K562 (cell line): ENCODE results near the gene BANF2. TPM values are rescaled to one million over a fixed set of nuclear protein-coding genes. Genes with fewer than 3 reads are reported as not detected.

Experiments
- ATAC-seq: fragments of 200-7000 bp; cut with Tn5 transposase; 3 replicates; pipeline ENCODE4 v1.9.1; 2020; ENCODE audit warnings: moderate library complexity
- BruUV-seq: library from RNA; stranded (reverse); fragments of 400-500 nt; replicated peaks from 2 replicates; lab custom pipeline; 2021; lab: Mats Ljungman, UMichigan
- CTCF ChIA-PET: fragments of 300-600 bp; formaldehyde crosslinking; extraction: SDS; loops from one replicate; lab custom pipeline; 2021; ENCODE audit warnings: low intra/inter-chr PET ratio; lab: Yijun Ruan, JAX
- POLR2A ChIA-PET: fragments of 300-600, 350-650 bp; sonication (Branson Sonifier 250); formaldehyde crosslinking; extraction: SDS; loops from one replicate; lab custom pipeline; 2021; ENCODE audit warnings: antibody characterized with exemption, inconsistent platforms; lab: Yijun Ruan, JAX
- DNase-seq, 4 experiments: peaks; one replicate each; pipeline versions ENCODE4 v3.0.0 to v3.0.0-alpha.2; 2011 to 2018; ENCODE audit warnings: low spot score in 3 of 4, mixed read lengths in 3 of 4; ENCODE audit errors: extremely low read depth in 1 of 4
- FAIRE-seq: peaks from 2 replicates; lab custom pipeline; 2011; peaks lifted over from hg19 to GRCh38; lab: Jason Lieb, UNC
- H2AFZ ChIP-seq: 2 replicates; pipeline ENCODE4 v1.6.0; 2011; ENCODE audit warnings: low read depth, low read length, control low read depth, inconsistent platforms
- H3K27ac ChIP-seq: fragments of 200-600 bp; 3 replicates; pipeline ENCODE4 v1.8.0; 2011; ENCODE audit warnings: low read depth, mild to moderate bottlenecking, control low read depth, inconsistent platforms, low read length, moderate library complexity, mixed read lengths; ENCODE audit errors: extremely low read depth
- H3K27me3 ChIP-seq, 2 experiments: fragments of 300-600 bp in 1 of 2; 2 replicates in 1 of 2; 3 replicates in 1 of 2; pipeline versions ENCODE4 v1.6.0 to v1.8.0; 2011; ENCODE audit warnings: inconsistent platforms in 2 of 2, low read length in 2 of 2, mild to moderate bottlenecking in 1 of 2, mixed read lengths in 1 of 2, moderate library complexity in 1 of 2; ENCODE audit not compliant: control insufficient read depth in 2 of 2, insufficient read depth in 2 of 2
- H3K36me3 ChIP-seq: fragments of 300-600 bp; 3 replicates; pipeline ENCODE4 v1.8.0; 2011; ENCODE audit warnings: mild to moderate bottlenecking, low read length, inconsistent platforms; ENCODE audit not compliant: control insufficient read depth, insufficient read depth
- H3K4me1 ChIP-seq, 2 experiments: fragments of 200-600 bp in 1 of 2; replicated peaks in 1 of 2; 2 replicates in 1 of 2; 3 replicates in 1 of 2; pipeline versions ENCODE4 v1.5.1 to v1.8.0; 2011; ENCODE audit warnings: inconsistent platforms in 2 of 2, low read length in 2 of 2, mild to moderate bottlenecking in 1 of 2, mixed read lengths in 1 of 2, moderate library complexity in 1 of 2; ENCODE audit not compliant: control insufficient read depth in 2 of 2, insufficient read depth in 2 of 2
- H3K4me2 ChIP-seq: 2 replicates; pipeline ENCODE4 v1.6.1; 2011; ENCODE audit warnings: low read length, control low read depth, inconsistent platforms, mixed read lengths; ENCODE audit not compliant: insufficient read depth
- H3K4me3 ChIP-seq: fragments of 200-600 bp; sonication (generic), shearing (Covaris generic); 2 replicates; pipeline ENCODE4 v1.5.1; 2016; ENCODE audit warnings: control low read depth, inconsistent platforms
- H3K79me2 ChIP-seq: fragments of 200-600 bp; 3 replicates; pipeline ENCODE4 v1.8.0; 2011; ENCODE audit warnings: low read length, inconsistent platforms; ENCODE audit not compliant: control insufficient read depth, insufficient read depth
- H3K9ac ChIP-seq, 2 experiments: 2 replicates each; pipeline versions ENCODE4 v1.6.0 to v1.6.1; 2011; ENCODE audit warnings: low read depth in 2 of 2, low read length in 2 of 2, control low read depth in 1 of 2, inconsistent platforms in 1 of 2, mild to moderate bottlenecking in 1 of 2, mixed read lengths in 1 of 2; ENCODE audit not compliant: insufficient read depth in 1 of 2
- H3K9me1 ChIP-seq: one replicate; pipeline ENCODE4 v1.6.0; 2011; ENCODE audit warnings: inconsistent platforms, mild to moderate bottlenecking, low read length, moderate library complexity; ENCODE audit not compliant: control insufficient read depth, insufficient read depth
- H3K9me3 ChIP-seq: replicated peaks from 2 replicates; pipeline ENCODE4 v1.5.1; 2011; ENCODE audit warnings: low read depth, low read length, inconsistent platforms; ENCODE audit not compliant: control insufficient read depth, insufficient read depth
- H4K20me1 ChIP-seq: replicated peaks from 2 replicates; pipeline ENCODE4 v1.6.1; 2011; ENCODE audit warnings: low read length, inconsistent platforms, mixed read lengths; ENCODE audit not compliant: control insufficient read depth, insufficient read depth
- ARID1B ChIP-seq: fragments of 450-650 bp; IDR thresholded peaks from 2 replicates; pipeline ENCODE4 v1.6.1; 2016; ENCODE audit warnings: antibody characterized with exemption, mild to moderate bottlenecking, inconsistent platforms
- BRD4 ChIP-seq: fragments of 200-600 bp; sonication (generic); IDR thresholded peaks from 2 replicates; pipeline ENCODE4 v1.6.1; 2017; ENCODE audit warnings: inconsistent platforms
- CBX8 ChIP-seq: fragments of 200-600 bp; sonication (generic); IDR thresholded peaks from 2 replicates; pipeline ENCODE4 v1.6.1; 2012; ENCODE audit warnings: borderline replicate concordance, mixed run types, low read depth, mild to moderate bottlenecking, moderate library complexity, mixed read lengths, low read length, control low read depth, inconsistent platforms; ENCODE audit not compliant: poor library complexity, severe bottlenecking; ENCODE audit errors: extremely low read depth
- CC2D1A ChIP-seq: fragments of 450-650 bp; IDR thresholded peaks from 2 replicates; pipeline ENCODE4 v1.6.1; 2017; ENCODE audit warnings: mild to moderate bottlenecking
- CREBBP ChIP-seq: IDR thresholded peaks from one replicate; pipeline ENCODE4 v1.6.1; 2012; ENCODE audit warnings: low read depth, mild to moderate bottlenecking, control low read depth, inconsistent platforms, low read length
- CTCF ChIP-seq, 3 experiments: IDR thresholded peaks in 2 of 3; conservative IDR thresholded peaks in 1 of 3; 2 replicates each; pipeline ENCODE4 v1.5.1; 2011 to 2012; ENCODE audit warnings: low read length in 3 of 3, mild to moderate bottlenecking in 3 of 3, control low read depth in 2 of 3, improper control_type of control experiment in 1 of 3, inconsistent platforms in 1 of 3, low read depth in 1 of 3, mixed read lengths in 1 of 3, moderate library complexity in 1 of 3; ENCODE audit not compliant: insufficient read depth in 2 of 3
- KHSRP ChIP-seq: fragments of 450-650 bp; IDR thresholded peaks from 2 replicates; pipeline ENCODE4 v1.6.1; 2017
- MCM2 ChIP-seq: fragments of 450-650 bp; IDR thresholded peaks from 2 replicates; pipeline ENCODE4 v1.6.1; 2017; ENCODE audit warnings: low read depth, mild to moderate bottlenecking
- POLR2B ChIP-seq: fragments of 450-650 bp; IDR thresholded peaks from 2 replicates; pipeline ENCODE4 v1.6.1; 2018; ENCODE audit warnings: low read depth; ENCODE audit not compliant: partially characterized antibody
- POU5F1 ChIP-seq: fragments of 150-350 bp; IDR thresholded peaks from 2 replicates; pipeline ENCODE4 v1.6.1; 2014; ENCODE audit warnings: borderline replicate concordance, low read length, low read depth, mild to moderate bottlenecking; ENCODE audit not compliant: partially characterized antibody
- SIN3B ChIP-seq: fragments of 450-650 bp; IDR thresholded peaks from 2 replicates; pipeline ENCODE4 v1.6.1; 2017; ENCODE audit warnings: low read depth, mild to moderate bottlenecking, moderate library complexity
- STAT5A ChIP-seq: IDR thresholded peaks from 2 replicates; pipeline ENCODE4 v1.6.1; 2012; ENCODE audit warnings: low read length, inconsistent platforms, borderline replicate concordance
- XRCC5 ChIP-seq: fragments of 200-400 bp; formaldehyde crosslinking; IDR thresholded peaks from 2 replicates; pipeline ENCODE4 v1.6.1; 2017; ENCODE audit warnings: low read depth, mild to moderate bottlenecking, low read length
- ZC3H4 ChIP-seq: sonication (generic); formaldehyde crosslinking; IDR thresholded peaks from 2 replicates; pipeline ENCODE4 v1.9.0; 2021; ENCODE audit warnings: missing genetic modification reagents, borderline replicate concordance
- ZNF311 ChIP-seq: fragments of 250-450 bp; sonication (Bioruptor Pico); IDR thresholded peaks from 2 replicates; pipeline ENCODE4 v1.4.0; 2020; ENCODE audit warnings: mild to moderate bottlenecking, moderate library complexity
- WGBS: fragments of 100-300 bp; shearing (Covaris generic); methylation state at CpG from one replicate; pipeline ENCODE4 v1.1.6; 2016; ENCODE audit warnings: low coverage, mixed read lengths; ENCODE audit not compliant: insufficient coverage; ENCODE audit errors: missing lambda C conversion rate; 5-methylcytosine and 5-hydroxymethylcytosine counted together
- in situ Hi-C: fragments of 300-500 bp; cut with MboI; formaldehyde crosslinking; loops from 4 replicates; pipeline ENCODE4 v1.15.0; 2018; ENCODE audit warnings: inconsistent platforms, mixed read lengths
- intact Hi-C: fragments of 100-400 bp; cut with micrococcal nuclease; formaldehyde crosslinking; loops from 2 replicates; pipeline ENCODE4 v1.14.2; 2022
- polyA plus RNA-seq, 8 experiments: library from polyadenylated mRNA; depleted of rRNA in 4 of 8; stranded (reverse) in 5 of 8; unstranded in 3 of 8; fragments of >200 nt; fragmentation: Nextera tagmentation in 2 of 8; fragmentation: Illumina TruSeq in 1 of 8; extraction: Ambion mirVana in 2 of 8; extraction: Trizol in 1 of 8; gene quantifications; 2 replicates each; pipeline versions ENCODE4 v1.2.1 to v1.2.3, GENCODE V29; 2011 to 2014; ENCODE audit warnings: inconsistent platforms in 1 of 8, missing spikeins in 1 of 8
- total RNA-seq, 7 experiments: library from RNA; depleted of rRNA in 6 of 7; stranded (reverse); fragments of >200 nt in 6 of 7; fragmentation: Illumina TruSeq in 2 of 7; extraction: Trizol in 2 of 7; gene quantifications; 2 replicates each; pipeline versions ENCODE4 v1.2.1 to v1.2.3, GENCODE V29; 2011 to 2021; ENCODE audit warnings: low replicate concordance in 1 of 7
- TF ChIP-seq, protein P1 (sequence below): sonication (generic); formaldehyde crosslinking; IDR thresholded peaks from 2 replicates; pipeline ENCODE4 v1.8.1; 2023; ENCODE audit warnings: mild to moderate bottlenecking, missing genetic modification reagents
- TF ChIP-seq, protein P2 (sequence below): fragments of 250-450 bp; sonication (Bioruptor Pico); IDR thresholded peaks from 2 replicates; pipeline ENCODE4 v1.8.0; 2021; ENCODE audit warnings: moderate library complexity, mild to moderate bottlenecking, inconsistent platforms

BANF2 gene
- total and polyA plus RNA-seq, 9 of the 15 experiments (the other 6 are each of a cell fraction or from before 2014, with no cell fraction given) = not detected

DNA sequence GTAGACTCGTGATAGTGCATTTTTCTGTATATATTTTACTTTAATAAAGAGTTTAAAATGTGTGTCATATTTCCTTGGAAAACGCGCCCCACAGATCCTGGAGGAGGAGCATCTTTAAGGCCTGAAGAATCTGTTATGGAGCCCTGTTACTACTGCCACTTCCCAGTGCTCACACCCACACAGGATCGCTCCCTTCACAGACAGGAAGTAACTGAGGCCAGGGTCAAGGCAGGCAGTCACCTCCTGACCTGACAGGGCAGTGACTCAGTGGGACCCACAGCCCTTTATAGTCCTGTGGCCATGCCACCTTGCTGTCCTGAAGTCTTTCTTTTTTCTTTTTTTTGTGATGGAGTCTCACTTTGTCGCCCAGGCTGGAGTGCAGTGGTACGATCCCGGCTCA, 26.7 kb upstream of the BANF2 start:
- TF ChIP-seq CTCF (IDR thresholded peaks at IDR 0.05 in 2 of 3, conservative IDR thresholded peaks at IDR 0.05 in 1 of 3; ENCODE audit: insufficient read depth in 2 of 3, low read depth in 1 of 3, low read length in 3 of 3) (no peak), ZC3H4 (CRISPR knock-in tag) (no peak), BRD4 (no peak), POU5F1 (no peak), KHSRP (no peak), SIN3B (no peak), POLR2B (no peak), XRCC5 (no peak), CREBBP (no peak), MCM2 (no peak), CC2D1A (no peak), ZNF311 (CRISPR knock-in tag) (no peak), STAT5A (no peak), ARID1B (no peak), CBX8 (no peak)
- TF ChIP-seq, protein P1, sequence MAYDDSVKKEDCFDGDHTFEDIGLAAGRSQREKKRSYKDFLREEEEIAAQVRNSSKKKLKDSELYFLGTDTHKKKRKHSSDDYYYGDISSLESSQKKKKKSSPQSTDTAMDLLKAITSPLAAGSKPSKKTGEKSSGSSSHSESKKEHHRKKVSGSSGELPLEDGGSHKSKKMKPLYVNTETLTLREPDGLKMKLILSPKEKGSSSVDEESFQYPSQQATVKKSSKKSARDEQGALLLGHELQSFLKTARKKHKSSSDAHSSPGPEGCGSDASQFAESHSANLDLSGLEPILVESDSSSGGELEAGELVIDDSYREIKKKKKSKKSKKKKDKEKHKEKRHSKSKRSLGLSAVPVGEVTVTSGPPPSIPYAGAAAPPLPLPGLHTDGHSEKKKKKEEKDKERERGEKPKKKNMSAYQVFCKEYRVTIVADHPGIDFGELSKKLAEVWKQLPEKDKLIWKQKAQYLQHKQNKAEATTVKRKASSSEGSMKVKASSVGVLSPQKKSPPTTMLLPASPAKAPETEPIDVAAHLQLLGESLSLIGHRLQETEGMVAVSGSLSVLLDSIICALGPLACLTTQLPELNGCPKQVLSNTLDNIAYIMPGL (CRISPR knock-in tag) = no peak
- TF ChIP-seq, protein P2, sequence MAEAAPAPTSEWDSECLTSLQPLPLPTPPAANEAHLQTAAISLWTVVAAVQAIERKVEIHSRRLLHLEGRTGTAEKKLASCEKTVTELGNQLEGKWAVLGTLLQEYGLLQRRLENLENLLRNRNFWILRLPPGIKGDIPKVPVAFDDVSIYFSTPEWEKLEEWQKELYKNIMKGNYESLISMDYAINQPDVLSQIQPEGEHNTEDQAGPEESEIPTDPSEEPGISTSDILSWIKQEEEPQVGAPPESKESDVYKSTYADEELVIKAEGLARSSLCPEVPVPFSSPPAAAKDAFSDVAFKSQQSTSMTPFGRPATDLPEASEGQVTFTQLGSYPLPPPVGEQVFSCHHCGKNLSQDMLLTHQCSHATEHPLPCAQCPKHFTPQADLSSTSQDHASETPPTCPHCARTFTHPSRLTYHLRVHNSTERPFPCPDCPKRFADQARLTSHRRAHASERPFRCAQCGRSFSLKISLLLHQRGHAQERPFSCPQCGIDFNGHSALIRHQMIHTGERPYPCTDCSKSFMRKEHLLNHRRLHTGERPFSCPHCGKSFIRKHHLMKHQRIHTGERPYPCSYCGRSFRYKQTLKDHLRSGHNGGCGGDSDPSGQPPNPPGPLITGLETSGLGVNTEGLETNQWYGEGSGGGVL (CRISPR knock-in tag) = no peak
- TF ChIP-seq, all 486 proteins: peak for 0
- no peaks in the 10 kb centered on the region for H4K20me1 ChIP-seq
- no peak for FAIRE-seq
- intact Hi-C loops = no loop called here
- CTCF ChIA-PET = no interaction called here
- no peak overlapping the region for H3K4me3 ChIP-seq
- no TSS peak for BruUV-seq
- H2AFZ ChIP-seq = no peak overlapping the region
- H3K9me1 ChIP-seq = no peaks in the 10 kb centered on the region
- H3K9me3 ChIP-seq = no peaks in the 10 kb centered on the region
- H3K4me1 ChIP-seq = peaks cover 0 to 4% of the 10 kb centered on the region in 2 experiments; a peak in 2 of 5 replicates
- in situ Hi-C loops = no loop called here
- no peak overlapping the region for H3K27ac ChIP-seq
- DNase-seq = no peak
- no peak for ATAC-seq
- POLR2A ChIA-PET = no interaction called here
- 84% methylated on average over 4 of the region's 7 CpGs for WGBS
- H3K27me3 ChIP-seq = no peaks in the 10 kb centered on the region
- H3K79me2 ChIP-seq = peaks cover 38% of the 10 kb centered on the region
- peaks cover 19% of the 10 kb centered on the region; the same call in 2 of the 3 replicates for H3K36me3 ChIP-seq
- no peak overlapping the region for H3K4me2 ChIP-seq
- no peak overlapping the region for H3K9ac ChIP-seq
